HL-60 (cell line): Measurements from ENCODE around the gene SGTB.

Source experiments
- DNase-seq, 2 experiments: peaks; one replicate each; pipeline ENCODE4 v3.0.0-alpha.2; 2010 to 2020; ENCODE audit warnings: low read depth in 1 of 2, low spot score in 1 of 2
- H3K27ac ChIP-seq: fragments of 250-450 bp; sonication (Bioruptor Pico); replicated peaks from 2 replicates; pipeline ENCODE4 v1.5.1; 2020; ENCODE audit warnings: mild to moderate bottlenecking, moderate library complexity
- H3K27me3 ChIP-seq: fragments of 250-450 bp; sonication (Bioruptor Pico); 2 replicates; pipeline ENCODE4 v1.5.1; 2021; ENCODE audit warnings: mild to moderate bottlenecking, moderate library complexity; ENCODE audit not compliant: insufficient read depth, poor library complexity, severe bottlenecking
- H3K4me3 ChIP-seq: replicated peaks from 2 replicates; pipeline ENCODE4 v1.5.1; 2011; ENCODE audit warnings: mild to moderate bottlenecking, control low read depth, low read length; ENCODE audit not compliant: insufficient read depth
- CTCF ChIP-seq: IDR thresholded peaks from one replicate; pipeline ENCODE4 v1.5.1; 2011; ENCODE audit warnings: low read length, control low read depth, inconsistent platforms; ENCODE audit not compliant: insufficient read depth
- GABPA ChIP-seq: IDR thresholded peaks from 2 replicates; pipeline ENCODE4 v1.6.1; 2012; ENCODE audit warnings: low read depth
- POLR2AphosphoS5 ChIP-seq: IDR thresholded peaks from 2 replicates; pipeline ENCODE4 v1.6.1; 2012; ENCODE audit warnings: low read depth
- REST ChIP-seq: IDR thresholded peaks from 2 replicates; pipeline ENCODE4 v1.6.1; 2012; ENCODE audit warnings: low read depth; ENCODE audit not compliant: insufficient replicate concordance
- SPI1 ChIP-seq: IDR thresholded peaks from 2 replicates; pipeline ENCODE4 v1.6.1; 2012; ENCODE audit warnings: low read depth, mild to moderate bottlenecking, borderline replicate concordance

Gene SGTB

GRCh38 chr5:65620021-65620420 is 101.9 kb downstream of the SGTB start:
- no peak for TF ChIP-seq SPI1
- TF ChIP-seq REST: no peak
- no peak for TF ChIP-seq POLR2AphosphoS5
- no peak for TF ChIP-seq GABPA
- no peak for TF ChIP-seq CTCF
- Histone ChIP-seq H3K27ac (no peak overlapping the region), H3K27me3 (no peaks in the 10 kb centered on the region), H3K4me3 (no peak overlapping the region)
- DNase-seq: no peak
